ENCODE measurements around the gene COL25A1.

The COL25A1 gene

GRCh38 chr4:108786351-108786750 lies 516.1 kb downstream of the COL25A1 start:
- Histone ChIP-seq H3K9ac (ENCODE audit: insufficient read length) (no peak overlapping the region), H3K4me3 (no peak overlapping the region), H3K27ac (no peak overlapping the region), H3K9me3 (ENCODE audit: low read depth, low read length) (no peaks in the 10 kb centered on the region), H3K36me3 (ENCODE audit: insufficient read depth, low read length) (no peaks in the 10 kb centered on the region)
- no peak for TF ChIP-seq POLR2AphosphoS5 (IDR thresholded peaks at IDR 0.05; ENCODE audit: borderline replicate concordance, low read depth, low read length)
- no peak for TF ChIP-seq EZH2 (IDR thresholded peaks at IDR 0.05)
- TF ChIP-seq FOXP2 (optimal IDR thresholded peaks at IDR 0.05; ENCODE audit: control extremely low read depth, extremely low read length, insufficient read depth) = no peak
- DNase-seq (ENCODE audit: low read depth, low spot score) = no peak

- Histone ChIP-seq H3K36me3 (ENCODE audit: insufficient read depth, low read length) (no peaks in the 10 kb centered on the region), H3K9me3 (ENCODE audit: low read depth, low read length) (no peaks in the 10 kb centered on the region), H3K4me3 (no peak overlapping the region), H3K27ac (no peak overlapping the region), H3K9ac (ENCODE audit: insufficient read length) (no peak overlapping the region)
- peak; percentile 12 for DNase-seq (ENCODE audit: low read depth, low spot score)
- TF ChIP-seq FOXP2 (optimal IDR thresholded peaks at IDR 0.05; ENCODE audit: control extremely low read depth, extremely low read length, insufficient read depth) (no peak), POLR2AphosphoS5 (IDR thresholded peaks at IDR 0.05; ENCODE audit: borderline replicate concordance, low read depth, low read length) (no peak), EZH2 (IDR thresholded peaks at IDR 0.05) (no peak)
Measured at GRCh38 chr4:108783665-108784463, 518.6 kb downstream of the COL25A1 start.

- no peak for DNase-seq (ENCODE audit: low read depth, low spot score)
- H3K36me3 ChIP-seq (ENCODE audit: insufficient read depth, low read length) = no peaks in the 10 kb centered on the region
- no peak overlapping the region for H3K9ac ChIP-seq (ENCODE audit: insufficient read length)
- H3K27ac ChIP-seq = no peak overlapping the region
- no peak overlapping the region for H3K4me3 ChIP-seq
- H3K9me3 ChIP-seq (ENCODE audit: low read depth, low read length) = no peaks in the 10 kb centered on the region
- no peak for TF ChIP-seq FOXP2 (optimal IDR thresholded peaks at IDR 0.05; ENCODE audit: control extremely low read depth, extremely low read length, insufficient read depth)
- no peak for TF ChIP-seq POLR2AphosphoS5 (IDR thresholded peaks at IDR 0.05; ENCODE audit: borderline replicate concordance, low read depth, low read length)
- no peak for TF ChIP-seq EZH2 (IDR thresholded peaks at IDR 0.05)
Measured at GRCh38 chr4:108779958-108780357, 522.5 kb downstream of the COL25A1 start.

GRCh38 chr4:108777388-108777787 lies 525.1 kb downstream of the COL25A1 start:
- Histone ChIP-seq H3K4me3 (no peak overlapping the region), H3K9me3 (ENCODE audit: low read depth, low read length) (no peaks in the 10 kb centered on the region), H3K27ac (no peak overlapping the region), H3K9ac (ENCODE audit: insufficient read length) (no peak overlapping the region), H3K36me3 (ENCODE audit: insufficient read depth, low read length) (no peaks in the 10 kb centered on the region)
- TF ChIP-seq POLR2AphosphoS5 (IDR thresholded peaks at IDR 0.05; ENCODE audit: borderline replicate concordance, low read depth, low read length) (no peak), FOXP2 (optimal IDR thresholded peaks at IDR 0.05; ENCODE audit: control extremely low read depth, extremely low read length, insufficient read depth) (no peak), EZH2 (IDR thresholded peaks at IDR 0.05) (no peak)
- no peak for DNase-seq (ENCODE audit: low read depth, low spot score)

GRCh38 chr4:108775921-108776320 lies 526.5 kb downstream of the COL25A1 start:
- Histone ChIP-seq H3K9ac (ENCODE audit: insufficient read length) (no peak overlapping the region), H3K36me3 (ENCODE audit: insufficient read depth, low read length) (no peaks in the 10 kb centered on the region), H3K9me3 (ENCODE audit: low read depth, low read length) (no peaks in the 10 kb centered on the region), H3K4me3 (no peak overlapping the region), H3K27ac (no peak overlapping the region)
- no peak for DNase-seq (ENCODE audit: low read depth, low spot score)
- TF ChIP-seq EZH2 (IDR thresholded peaks at IDR 0.05) (no peak), POLR2AphosphoS5 (IDR thresholded peaks at IDR 0.05; ENCODE audit: borderline replicate concordance, low read depth, low read length) (no peak), FOXP2 (optimal IDR thresholded peaks at IDR 0.05; ENCODE audit: control extremely low read depth, extremely low read length, insufficient read depth) (no peak)

GRCh38 chr4:108774809-108775530 lies 527.5 kb downstream of the COL25A1 start:
- Histone ChIP-seq H3K27ac (no peak overlapping the region), H3K36me3 (ENCODE audit: insufficient read depth, low read length) (no peaks in the 10 kb centered on the region), H3K9me3 (ENCODE audit: low read depth, low read length) (no peaks in the 10 kb centered on the region), H3K9ac (ENCODE audit: insufficient read length) (no peak overlapping the region), H3K4me3 (no peak overlapping the region)
- TF ChIP-seq POLR2AphosphoS5 (IDR thresholded peaks at IDR 0.05; ENCODE audit: borderline replicate concordance, low read depth, low read length) (no peak), FOXP2 (optimal IDR thresholded peaks at IDR 0.05; ENCODE audit: control extremely low read depth, extremely low read length, insufficient read depth) (no peak), EZH2 (IDR thresholded peaks at IDR 0.05) (no peak)
- DNase-seq (ENCODE audit: low read depth, low spot score) = no peak

GRCh38 chr4:108772402-108772801 lies 530.1 kb downstream of the COL25A1 start:
- no peak overlapping the region for H3K4me3 ChIP-seq
- no peaks in the 10 kb centered on the region for H3K36me3 ChIP-seq (ENCODE audit: insufficient read depth, low read length)
- H3K9ac ChIP-seq (ENCODE audit: insufficient read length) = no peak overlapping the region
- H3K9me3 ChIP-seq (ENCODE audit: low read depth, low read length) = no peaks in the 10 kb centered on the region
- TF ChIP-seq EZH2 (IDR thresholded peaks at IDR 0.05) (no peak), POLR2AphosphoS5 (IDR thresholded peaks at IDR 0.05; ENCODE audit: borderline replicate concordance, low read depth, low read length) (no peak), FOXP2 (optimal IDR thresholded peaks at IDR 0.05; ENCODE audit: control extremely low read depth, extremely low read length, insufficient read depth) (no peak)
- no peak for DNase-seq (ENCODE audit: low read depth, low spot score)
- no peak overlapping the region for H3K27ac ChIP-seq

GRCh38 chr4:108766058-108766457 lies 536.4 kb downstream of the COL25A1 start:
- DNase-seq (ENCODE audit: low read depth, low spot score) = no peak
- Histone ChIP-seq H3K4me3 (no peak overlapping the region), H3K36me3 (ENCODE audit: insufficient read depth, low read length) (no peaks in the 10 kb centered on the region), H3K27ac (no peak overlapping the region), H3K9ac (ENCODE audit: insufficient read length) (no peak overlapping the region), H3K9me3 (ENCODE audit: low read depth, low read length) (no peaks in the 10 kb centered on the region)
- TF ChIP-seq EZH2 (IDR thresholded peaks at IDR 0.05) (no peak), FOXP2 (optimal IDR thresholded peaks at IDR 0.05; ENCODE audit: control extremely low read depth, extremely low read length, insufficient read depth) (no peak), POLR2AphosphoS5 (IDR thresholded peaks at IDR 0.05; ENCODE audit: borderline replicate concordance, low read depth, low read length) (no peak)
